Occipital lobe (tissue), 2 donors: Measurements from ENCODE around the gene XPOT. TPM values are rescaled to one million over a fixed set of nuclear protein-coding genes. Genes with fewer than 3 reads are reported as not detected.

ENCODE experiments used
- DNase-seq: peaks from one replicate; lab custom pipeline; 2025; lab: John Stamatoyannopoulos, UW
- total RNA-seq: library from RNA; depleted of rRNA; stranded (reverse); fragments of >200 nt; gene quantifications from one replicate; pipeline ENCODE4 v1.2.3, GENCODE V29; 2014

Gene XPOT
- total RNA-seq, 1 donor from 2014 or later: 72.7 TPM

- peak; percentile 9 for DNase-seq
Observed at GRCh38 chr12:64461634-64462414, 57.6 kb downstream of the XPOT start.

- DNase-seq: no peak
Observed at GRCh38 chr12:64466178-64466577, 62.0 kb downstream of the XPOT start.

DNA sequence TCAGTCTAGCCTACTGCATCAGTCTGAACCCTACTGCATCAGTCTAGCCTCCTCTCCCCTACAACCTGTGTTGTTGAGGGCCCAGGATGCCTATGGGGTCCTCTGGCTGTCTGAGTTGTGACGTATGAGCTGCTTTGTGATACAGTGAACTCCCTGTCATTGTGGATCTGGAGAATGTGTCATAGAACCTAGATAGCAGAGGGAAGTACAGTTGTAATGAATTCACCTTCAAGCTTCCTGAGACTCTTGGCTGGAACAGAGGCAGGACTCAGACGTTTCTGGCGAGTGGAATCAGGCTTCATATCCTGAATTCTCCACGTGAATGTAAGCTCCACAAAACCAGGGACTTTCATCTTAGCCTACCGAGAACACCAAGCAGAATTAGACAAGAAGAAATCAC is 64.8 kb downstream of the XPOT start:
- no peak for DNase-seq

GRCh38 chr12:64469455-64470142 is 65.4 kb downstream of the XPOT start:
- DNase-seq: no peak

- no peak for DNase-seq
Observed at GRCh38 chr12:64470495-64470894, 66.3 kb downstream of the XPOT start.

DNA sequence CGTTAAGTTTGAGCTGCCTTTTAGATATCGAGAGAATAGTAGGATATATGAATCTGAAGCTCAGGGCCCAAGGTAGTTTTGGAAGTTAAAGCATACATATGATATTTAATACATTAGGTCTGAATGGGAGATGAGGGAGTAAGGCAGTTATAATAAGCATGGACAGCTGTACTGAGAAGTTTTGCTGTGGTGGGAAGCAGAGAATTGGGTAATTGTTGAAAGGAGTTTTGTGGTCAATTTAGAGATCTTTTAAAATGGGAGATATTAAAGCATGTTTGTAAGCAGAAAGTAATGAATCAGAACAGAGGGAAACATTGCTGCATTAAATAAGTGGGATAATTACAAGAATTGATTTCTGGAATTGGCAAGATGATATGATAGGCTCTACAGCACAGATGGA is 69.0 kb downstream of the XPOT start:
- DNase-seq: no peak

DNA sequence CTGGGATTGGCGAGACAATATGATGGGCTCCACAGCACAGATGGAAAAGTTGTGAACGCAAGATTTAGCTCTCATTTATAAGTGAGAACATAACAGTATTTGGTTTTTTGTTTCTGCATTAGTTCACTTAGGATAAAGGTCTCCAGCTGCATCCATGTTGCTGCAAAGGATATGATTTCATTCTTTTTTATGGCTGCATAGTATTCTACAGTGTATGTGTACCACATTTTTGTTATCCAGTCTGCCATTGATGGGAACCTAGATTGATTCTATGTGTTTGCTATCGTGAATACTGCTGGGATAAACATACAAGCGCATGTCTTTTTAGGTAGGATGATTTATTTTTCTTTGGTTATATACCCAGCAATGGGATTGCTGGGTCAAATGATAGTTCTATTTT is 71.3 kb downstream of the XPOT start:
- no peak for DNase-seq

- DNase-seq: no peak
Observed at GRCh38 chr12:64476844-64477243, 72.7 kb downstream of the XPOT start.

GRCh38 chr12:64478661-64479060 is 74.5 kb downstream of the XPOT start:
- DNase-seq: no peak

DNA sequence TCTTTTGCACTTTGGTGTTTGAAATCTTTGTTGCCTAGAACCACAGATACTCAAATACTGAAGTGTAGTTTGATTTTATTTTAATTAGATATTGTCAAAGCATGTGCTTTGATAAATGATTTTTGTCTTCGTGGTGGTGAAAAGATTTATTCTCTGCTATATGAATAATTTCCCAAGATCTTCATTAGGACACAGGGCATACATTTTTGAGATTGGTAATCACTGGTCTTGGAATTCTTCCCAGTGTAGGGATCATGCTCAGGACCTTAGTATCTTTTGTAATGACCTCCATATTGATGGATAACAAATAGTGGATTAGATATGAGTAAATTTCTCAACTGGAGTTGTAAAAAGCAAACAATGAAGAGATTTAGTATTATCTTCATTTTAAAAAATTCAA is 76.0 kb downstream of the XPOT start:
- DNase-seq: no peak

DNA sequence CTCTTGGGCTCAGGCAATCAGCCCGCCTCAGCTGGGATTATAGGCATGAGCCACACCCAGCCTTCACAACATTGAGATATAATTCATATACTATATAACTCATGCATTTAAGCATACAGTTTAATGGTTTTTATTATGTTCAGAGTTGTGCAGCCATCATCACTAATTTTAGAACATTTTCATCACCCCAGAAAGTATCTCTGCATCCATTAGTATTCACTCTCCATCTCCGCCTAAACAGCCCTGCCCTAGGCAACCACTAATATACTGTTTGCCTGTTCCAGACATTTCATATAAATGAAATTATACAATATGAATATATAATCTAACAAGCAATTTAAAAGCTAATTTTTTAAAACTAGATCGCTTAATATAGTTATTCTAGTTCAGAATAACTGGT is 82.5 kb downstream of the XPOT start:
- no peak for DNase-seq

GRCh38 chr12:64491718-64492117 is 87.5 kb downstream of the XPOT start:
- DNase-seq: no peak

DNA sequence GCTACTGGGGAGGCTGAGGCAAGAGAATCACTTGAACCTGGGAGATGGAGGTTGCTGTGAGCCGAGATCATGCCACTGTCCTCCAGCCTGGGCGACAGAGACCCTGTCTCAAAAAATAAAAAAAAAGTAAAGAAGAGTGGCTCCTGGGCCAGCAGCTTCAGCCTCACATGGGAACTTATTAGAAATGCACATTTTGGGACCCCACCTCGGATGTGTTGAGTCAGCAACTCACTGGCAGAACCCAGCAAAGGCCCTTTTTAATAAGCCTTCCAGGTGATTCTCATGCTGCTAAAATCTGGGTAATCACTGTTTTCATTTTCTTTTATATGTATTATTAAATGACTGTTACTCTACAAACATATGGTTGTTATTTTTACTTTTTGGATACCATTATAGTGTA is 89.3 kb downstream of the XPOT start:
- no peak for DNase-seq

GRCh38 chr12:64494998-64495729 is 91.0 kb downstream of the XPOT start:
- DNase-seq: no peak

- no peak for DNase-seq
Observed at GRCh38 chr12:64496839-64497400, 92.7 kb downstream of the XPOT start.

GRCh38 chr12:64497484-64497883 is 93.3 kb downstream of the XPOT start:
- no peak for DNase-seq

DNA sequence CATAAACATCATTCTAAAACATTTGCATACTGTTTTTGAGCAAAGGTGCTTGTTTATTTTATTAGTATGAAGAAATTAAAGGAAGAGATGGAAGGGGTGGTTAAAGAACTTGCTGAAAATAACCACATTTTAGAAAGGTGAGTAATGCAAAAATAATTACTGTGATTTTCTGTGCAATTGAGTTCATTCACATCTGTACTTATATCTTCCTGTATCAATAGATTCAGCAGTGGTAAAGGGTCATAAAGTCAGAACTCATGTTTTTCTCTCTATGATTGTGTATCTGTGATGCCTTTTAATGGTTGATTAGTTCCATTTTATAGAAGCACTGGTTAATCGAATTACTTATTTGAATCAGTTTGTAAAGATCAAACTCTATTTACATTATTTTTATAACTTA is 93.7 kb downstream of the XPOT start:
- no peak for DNase-seq

DNA sequence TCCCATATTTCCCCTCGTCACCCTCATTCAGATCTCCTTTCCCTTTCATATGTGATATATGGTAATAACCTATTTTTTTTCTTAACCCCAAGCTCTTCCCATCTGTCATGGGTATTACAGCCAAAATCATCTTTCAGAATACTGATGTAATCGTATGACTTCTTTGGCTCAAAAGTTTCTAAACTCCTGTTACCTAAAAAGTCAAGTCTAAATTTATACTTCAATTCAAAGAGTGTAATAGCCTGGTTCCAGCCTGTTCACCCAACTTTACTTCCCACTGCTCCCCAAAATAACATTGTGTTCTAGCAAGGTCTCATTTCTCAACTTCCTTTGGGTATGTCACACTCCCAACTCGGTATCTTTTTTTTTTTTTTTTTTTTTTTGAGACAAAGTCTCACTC is 96.2 kb downstream of the XPOT start:
- no peak for DNase-seq
